ENCODE results near the gene TAS1R3.

TAS1R3 gene

GRCh38 chr1:1340791-1341548 lies 9.9 kb downstream of the TAS1R3 start:
- DNase-seq (ENCODE audit: low spot score) = no peak

GRCh38 chr1:1341549-1342021 lies 10.5 kb downstream of the TAS1R3 start:
- no peak for DNase-seq (ENCODE audit: low spot score)

- no peak for DNase-seq (ENCODE audit: low spot score)
Observed at GRCh38 chr1:1342061-1342562, 11.0 kb downstream of the TAS1R3 start.

DNA sequence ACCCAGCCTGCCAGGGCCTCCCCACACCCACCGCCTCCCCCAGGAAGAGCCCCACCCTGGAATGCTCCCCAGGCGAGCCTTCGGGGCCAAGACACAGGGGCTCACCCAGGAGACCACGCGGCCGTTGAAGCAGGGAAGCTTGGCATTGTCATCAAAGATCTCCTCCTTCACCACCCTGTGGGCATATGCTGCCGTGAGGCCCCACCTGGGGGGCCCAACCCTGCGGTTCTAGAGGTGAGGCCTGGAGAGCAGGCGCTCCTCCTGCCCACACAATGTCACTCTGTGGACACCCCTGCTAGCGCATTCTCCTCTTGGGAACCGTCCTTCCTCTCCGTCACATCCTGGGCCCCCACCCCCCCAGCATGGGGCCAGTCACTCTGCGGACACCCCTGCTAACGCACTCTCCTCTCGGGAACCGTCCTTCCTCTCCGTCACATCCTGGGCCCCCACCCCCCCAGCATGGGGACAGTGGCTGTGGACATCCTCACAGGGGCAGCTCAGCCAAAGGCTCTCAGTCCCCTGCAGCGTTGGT lies 11.6 kb downstream of the TAS1R3 start:
- no peak for DNase-seq (ENCODE audit: low spot score)

DNA sequence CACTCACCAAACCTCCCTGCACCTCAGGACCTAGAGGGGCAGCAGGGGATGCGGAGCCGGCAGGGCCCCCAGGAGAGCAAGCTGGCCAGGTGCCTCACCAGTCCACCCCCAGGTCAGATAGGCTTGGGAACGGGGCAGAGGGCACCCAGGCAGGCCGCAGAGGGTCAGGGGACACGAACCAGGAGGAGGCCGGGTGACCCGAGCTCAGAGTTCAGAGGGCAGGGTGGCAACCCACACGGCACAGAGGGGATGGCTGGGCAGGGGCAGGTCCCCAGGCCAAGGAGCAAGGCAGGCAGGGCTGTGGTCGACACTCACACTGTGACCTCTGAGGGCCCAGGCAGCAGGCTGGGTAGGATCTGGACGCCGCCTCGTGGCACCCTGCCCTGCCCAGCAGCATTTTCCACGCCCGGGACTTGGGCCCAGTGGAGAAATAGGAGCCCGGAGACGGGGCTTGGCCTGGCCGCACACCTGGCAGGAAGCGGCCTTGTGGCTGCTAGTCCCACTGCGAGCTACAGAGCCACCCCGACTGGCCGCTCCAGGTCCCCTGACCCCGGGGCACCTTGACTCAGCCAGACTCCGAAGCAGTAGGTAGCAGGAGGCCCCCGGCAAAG lies 12.8 kb downstream of the TAS1R3 start:
- DNase-seq (ENCODE audit: low spot score) = no peak

DNA sequence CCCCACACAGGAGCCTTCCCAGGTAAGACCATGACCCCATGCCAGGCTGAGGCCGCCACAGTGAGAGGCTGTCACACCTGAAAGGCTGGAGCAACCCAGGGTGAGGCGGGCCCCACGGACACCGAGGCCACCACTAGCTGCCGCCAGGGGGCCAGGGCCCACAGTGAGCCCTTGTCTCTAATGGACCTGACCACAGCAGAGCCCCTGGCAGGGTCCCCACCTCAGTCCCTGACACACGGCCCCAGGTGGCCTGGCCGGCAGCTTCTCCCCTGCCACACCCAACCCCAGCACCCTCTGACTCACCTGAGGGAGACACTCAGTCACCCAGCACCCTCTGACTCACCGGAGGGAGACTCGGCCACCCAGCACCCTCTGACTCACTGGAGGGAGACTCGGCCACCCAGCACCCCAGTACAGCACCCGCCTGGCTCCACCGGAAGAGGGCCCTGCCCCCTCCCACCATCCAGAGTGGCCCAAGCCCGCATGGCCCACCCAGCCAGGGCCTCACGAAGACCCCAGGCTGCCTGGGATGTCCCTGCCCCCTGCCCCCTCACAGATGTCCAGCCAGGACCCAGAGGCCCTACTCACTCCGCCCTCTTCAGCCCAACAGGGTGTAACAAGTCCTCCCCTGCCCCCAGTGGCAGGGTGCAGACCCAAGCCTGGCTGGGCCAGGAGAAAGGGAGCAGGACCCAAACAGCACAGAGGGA lies 13.7 kb downstream of the TAS1R3 start:
- no peak for DNase-seq (ENCODE audit: low spot score)

DNA sequence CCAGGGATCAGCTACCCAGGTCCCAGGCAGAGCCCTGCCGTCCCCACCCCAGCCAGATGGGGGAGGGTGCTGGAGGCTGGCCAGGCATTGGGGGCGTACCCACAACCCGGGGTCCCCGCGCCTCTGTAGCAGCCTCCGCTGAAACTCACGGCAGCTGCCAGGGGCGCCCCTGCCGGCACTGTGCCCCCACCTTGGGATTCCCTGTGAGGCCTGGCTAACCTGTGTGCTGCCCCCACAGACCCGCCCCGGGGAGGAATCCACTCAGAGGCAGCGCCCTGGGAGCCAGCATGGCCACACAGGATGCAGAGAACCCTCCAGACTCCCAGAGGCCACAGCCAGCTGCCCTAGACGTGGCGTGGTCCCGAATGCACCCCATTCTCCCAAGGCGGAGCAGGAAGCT lies 14.3 kb downstream of the TAS1R3 start:
- no peak for DNase-seq (ENCODE audit: low spot score)

DNA sequence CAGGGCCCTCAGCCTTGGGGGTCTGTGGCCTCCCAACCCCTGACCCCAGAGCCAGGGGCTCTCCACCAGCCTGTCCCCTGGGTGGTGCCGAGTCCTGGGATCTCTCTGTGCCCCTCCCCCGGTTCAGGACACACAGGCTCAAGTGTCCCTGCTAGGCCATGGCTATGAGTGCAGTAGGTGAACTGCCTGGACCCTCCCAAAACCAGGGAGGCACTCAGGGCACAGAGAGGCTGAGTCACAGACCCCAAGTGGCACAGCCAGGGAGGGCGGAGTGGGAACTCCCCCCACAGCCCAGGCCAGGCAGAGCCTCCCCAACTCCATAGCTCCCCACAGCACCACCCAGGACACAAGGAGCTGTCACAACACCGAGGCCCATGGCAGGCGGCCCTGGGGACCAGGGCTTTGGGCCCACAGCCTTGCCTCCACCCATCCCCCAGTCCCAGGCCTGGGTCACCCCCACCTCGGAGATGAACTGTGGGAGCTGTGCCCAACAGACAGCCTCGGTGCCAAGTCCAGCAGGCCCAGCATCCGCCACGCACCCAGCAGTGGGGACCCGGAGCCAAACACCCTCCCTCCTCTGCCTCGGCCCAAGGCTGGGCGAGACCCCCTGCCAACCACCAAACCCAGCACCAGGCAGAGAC lies 14.9 kb downstream of the TAS1R3 start:
- DNase-seq (ENCODE audit: low spot score) = no peak

DNA sequence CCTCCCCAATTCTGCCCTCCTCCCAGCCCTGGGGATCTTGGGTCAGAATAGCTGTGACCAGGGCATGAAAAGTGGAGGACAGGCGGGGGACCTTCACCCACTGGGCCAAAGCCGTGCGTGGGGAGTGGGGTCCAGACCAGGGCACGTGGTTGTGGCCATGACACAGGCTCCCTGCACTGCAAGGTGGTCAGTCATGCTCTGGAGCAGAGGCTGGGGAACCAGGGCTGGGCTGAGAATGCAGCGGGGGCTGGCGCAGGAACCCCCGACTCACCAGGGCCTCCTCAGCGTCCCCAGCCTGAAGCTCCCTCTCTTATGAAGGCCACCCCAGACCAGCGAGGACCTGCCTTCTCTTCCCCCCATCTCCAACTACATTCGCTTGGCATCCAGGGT lies 15.4 kb downstream of the TAS1R3 start:
- no peak for DNase-seq (ENCODE audit: low spot score)

DNA sequence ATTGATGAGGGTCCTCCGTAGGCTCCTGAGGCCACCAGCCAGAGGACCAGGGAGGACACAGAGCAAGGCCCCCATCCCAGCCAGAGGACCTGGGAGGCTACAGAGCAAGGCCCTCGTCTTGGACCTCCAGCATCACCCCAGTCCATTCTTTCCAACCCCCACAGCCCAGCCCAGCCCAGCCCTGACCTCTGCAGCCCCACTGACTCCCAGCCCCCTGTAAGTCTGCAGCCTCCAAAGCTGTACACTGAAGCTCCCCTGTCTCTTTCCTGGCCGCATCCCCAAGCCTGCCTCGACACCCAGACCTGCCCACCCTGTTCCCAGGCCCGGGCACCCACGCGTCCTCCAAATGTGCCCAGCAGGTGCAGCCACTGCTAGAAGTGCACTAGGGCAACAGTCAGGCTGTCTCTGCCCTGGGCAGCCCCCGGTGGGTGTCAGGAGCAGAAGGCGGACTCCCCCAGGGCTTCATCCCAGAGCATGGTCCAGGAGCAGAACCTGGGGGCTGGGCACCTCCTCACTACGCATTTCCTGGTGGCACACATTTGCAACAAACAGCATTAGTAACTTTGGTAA lies 16.0 kb downstream of the TAS1R3 start:
- no peak for DNase-seq (ENCODE audit: low spot score)

DNA sequence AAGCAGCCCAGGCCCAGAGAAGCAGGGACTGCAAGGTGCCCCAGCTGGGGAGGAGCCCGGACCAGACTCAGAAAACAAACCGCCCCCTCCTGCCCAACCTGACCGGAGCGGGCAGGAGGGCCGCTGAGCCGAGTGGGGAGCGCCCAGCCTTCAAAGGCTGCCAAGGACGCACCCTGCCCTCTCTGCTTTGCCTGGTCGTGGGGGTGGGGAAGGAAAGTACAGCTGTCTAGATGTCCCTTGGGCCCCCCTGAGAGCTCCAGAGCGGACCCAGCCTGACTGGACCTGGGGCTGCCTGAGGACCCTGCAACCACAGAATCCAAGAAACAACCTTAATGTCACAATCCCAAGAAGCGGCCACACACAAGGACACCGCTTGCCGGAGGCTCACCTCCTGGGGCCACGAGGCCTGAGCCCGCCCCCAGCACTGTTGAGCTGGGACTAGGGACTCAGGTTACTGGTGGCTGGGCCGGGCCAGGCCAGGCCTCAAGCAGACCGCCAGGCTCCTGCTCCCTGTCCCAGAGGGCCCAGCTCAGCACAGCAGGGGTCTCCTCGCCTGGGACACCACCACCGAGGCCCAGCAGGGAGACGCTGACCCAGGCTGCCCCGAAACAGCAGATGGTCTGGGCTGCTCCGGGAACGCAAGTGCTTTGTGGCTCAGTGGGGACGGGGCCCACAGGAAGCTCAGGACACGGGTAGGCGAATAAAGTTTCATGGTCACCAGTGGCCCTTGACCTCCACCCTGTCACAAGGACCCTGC lies 16.8 kb downstream of the TAS1R3 start:
- DNase-seq (ENCODE audit: low spot score) = no peak

- no peak for DNase-seq (ENCODE audit: low spot score)
Observed at GRCh38 chr1:1348420-1349255, 17.6 kb downstream of the TAS1R3 start.

GRCh38 chr1:1349256-1350012 lies 18.4 kb downstream of the TAS1R3 start, which contains the start of gene DVL1:
TSS of gene DVL1 (minus strand) at chr1:1349418. CDS start at chr1:1349065, 353 bp downstream.
- peak; percentile 95 for DNase-seq (ENCODE audit: low spot score)

GRCh38 chr1:1351511-1352427 lies 20.7 kb downstream of the TAS1R3 start:
- DNase-seq (ENCODE audit: low spot score) = no peak

- DNase-seq (ENCODE audit: low spot score) = no peak
Observed at GRCh38 chr1:1352786-1353388, 21.8 kb downstream of the TAS1R3 start.

GRCh38 chr1:1353389-1354151 lies 22.5 kb downstream of the TAS1R3 start:
- no peak for DNase-seq (ENCODE audit: low spot score)
